GM18519 (cell line): Measurements from ENCODE around the gene TEFM.
"Not testable (repeated sequence)": the region's sequence is repeated elsewhere in the genome, so short reads cannot be mapped to it uniquely, and the experiment has no call there.

Source experiments
- ATAC-seq: cut with Tn5 transposase; IDR thresholded peaks from one replicate; pipeline ENCODE4 v1.9.1; 2021; ENCODE audit warnings: mild to moderate bottlenecking, moderate library complexity; ENCODE audit not compliant: unreplicated experiment, low FRiP score

TEFM gene

DNA sequence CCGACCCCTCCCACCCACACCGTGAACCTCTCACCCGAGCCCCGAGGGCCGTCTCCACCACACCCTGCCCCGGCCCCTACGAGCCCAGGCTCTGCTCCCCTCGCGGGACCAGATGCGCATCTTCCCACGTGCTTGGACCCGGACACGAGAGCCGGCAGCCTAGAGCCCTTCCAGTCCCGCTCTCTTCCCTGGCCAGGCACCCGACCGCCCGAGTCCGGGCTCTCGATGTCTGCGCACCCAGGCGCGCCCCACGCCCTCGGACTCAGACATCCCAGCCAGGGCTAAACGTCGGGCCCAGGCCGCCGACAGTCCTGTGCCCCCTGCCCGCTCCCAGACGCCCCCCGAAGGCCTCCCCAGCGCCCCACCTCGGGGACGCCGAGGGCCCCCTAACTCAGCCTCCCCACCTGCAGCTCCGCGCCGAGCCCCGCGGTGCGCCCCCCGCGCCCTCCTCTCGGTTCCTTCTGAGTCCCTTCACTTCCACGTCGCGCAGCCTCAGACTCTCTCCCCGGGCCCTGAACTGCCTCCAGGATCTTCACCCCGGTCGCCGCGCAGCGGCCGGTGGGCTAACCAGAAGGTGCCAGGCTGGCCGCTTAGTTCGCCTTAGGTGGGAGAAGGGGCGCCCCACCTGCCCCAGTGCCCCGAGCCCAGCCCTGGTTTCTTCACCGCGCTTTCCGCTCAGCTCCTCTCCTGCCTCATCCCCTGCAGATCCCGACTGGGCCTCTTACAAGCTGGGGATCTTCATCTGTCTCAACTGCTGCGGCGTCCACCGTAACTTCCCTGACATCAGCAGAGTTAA is 16.4 kb upstream of the TEFM start:
- no peak for ATAC-seq

DNA sequence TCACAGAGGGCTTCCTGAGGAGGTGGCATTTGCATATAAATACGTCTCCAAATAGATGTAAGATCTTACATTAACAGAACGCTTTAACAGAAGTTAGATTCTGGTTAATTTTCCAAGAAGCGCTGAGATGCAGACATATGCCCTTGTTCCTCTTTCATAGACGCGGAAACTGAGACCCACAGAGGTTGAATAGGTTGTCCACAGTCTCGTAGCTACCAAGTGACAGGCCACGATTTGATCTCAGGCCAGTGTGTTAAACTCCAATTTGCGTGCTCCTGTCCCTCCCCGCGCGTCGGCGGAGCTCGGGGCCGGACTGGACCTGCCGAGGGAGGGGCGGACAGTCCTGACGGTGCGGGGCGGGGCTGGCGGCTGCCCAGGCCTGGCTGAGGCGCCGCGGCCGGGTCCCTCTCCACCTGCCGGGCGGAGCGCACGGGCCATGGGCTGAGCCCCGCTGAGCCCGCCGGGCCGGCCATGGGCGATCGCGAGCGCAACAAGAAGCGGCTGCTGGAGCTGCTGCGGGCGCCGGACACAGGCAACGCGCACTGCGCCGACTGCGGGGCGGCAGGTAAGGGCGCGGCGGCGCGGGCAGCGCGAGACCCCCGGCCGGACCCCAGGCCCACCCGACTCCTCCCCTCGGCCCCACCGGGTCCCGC is 15.6 kb upstream of the TEFM start, which contains the start of gene ADAP2:
TSS of gene ADAP2 (plus strand) at position 402 of the 653 bp plus-strand sequence. CDS start at position 472, 70 bp downstream.
- ATAC-seq = no peak

DNA sequence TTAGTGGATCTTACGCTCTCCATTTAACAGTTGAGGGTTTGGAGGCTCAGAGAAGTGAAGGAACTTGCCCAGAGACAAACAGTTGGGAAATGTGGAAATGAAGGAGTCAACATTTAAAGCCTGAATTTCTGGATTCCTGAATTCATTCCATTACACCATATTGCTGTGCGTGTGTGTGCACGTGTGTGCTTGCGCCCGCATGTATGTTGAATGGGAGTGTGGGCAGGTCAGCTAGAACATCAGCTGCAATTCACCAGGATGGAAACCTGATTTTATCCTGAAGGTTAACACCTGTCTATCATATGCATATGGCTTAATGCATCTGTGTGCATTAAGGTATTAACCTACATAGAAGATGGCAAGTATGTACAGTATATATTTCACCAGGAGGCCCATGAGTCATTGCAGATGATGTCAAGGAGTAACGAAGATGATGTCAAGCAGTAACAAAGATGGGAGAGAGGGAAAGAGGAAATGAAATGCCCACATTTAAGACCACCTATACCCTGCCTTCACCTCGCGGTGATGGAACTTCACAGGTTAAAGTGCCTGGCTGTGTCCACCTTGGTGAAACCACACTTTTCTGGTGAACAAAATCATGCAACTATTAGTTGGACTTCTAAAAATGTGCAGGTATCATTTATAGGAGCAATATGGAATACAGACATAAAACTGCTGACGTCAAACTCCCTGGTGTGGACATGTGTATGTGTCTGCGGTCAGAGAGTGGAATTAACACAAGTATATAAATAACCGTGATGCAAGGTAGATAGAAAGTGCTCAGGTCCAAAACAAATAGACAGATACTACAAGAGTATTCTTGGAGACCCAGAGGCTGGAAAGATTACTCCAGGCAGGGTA is 14.9 kb upstream of the TEFM start:
- no peak for ATAC-seq

DNA sequence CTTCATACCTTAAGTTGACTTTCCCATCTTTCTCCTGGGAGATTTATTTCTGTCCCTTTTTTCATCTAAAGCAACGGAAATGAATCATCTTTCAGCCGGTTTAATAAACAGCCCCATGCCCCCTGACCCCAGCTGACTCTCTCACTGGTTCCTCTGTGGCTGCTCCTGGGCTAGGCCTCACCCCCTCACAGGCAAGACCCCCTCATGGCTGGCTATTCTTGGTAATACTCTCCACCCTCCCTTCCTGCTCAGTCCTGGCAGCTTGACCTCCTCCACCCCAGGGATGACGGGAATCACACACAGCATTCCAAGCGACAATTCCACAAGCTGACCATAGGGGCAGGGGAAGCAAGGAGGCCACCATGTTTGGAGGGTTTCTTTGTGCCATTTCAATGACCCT is 14.2 kb upstream of the TEFM start:
- no peak for ATAC-seq

DNA sequence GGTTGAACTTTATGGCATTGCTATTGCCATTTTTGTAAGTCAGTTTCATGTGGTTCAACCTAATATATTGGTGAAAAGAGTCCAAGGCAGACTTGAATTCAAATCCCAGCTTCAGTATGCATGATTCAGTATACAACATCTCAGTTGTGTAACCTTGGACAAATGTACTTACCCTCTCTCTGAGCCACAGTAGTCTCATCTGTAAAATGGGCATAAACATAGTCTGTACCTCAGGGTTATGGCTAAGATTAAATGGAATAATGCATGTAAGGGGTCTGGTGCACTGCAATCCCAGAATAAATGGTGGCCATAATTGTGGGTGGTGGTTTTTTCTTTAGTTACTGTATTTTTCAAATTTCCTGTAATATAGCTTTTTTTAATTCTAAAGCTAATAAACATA is 11.0 kb upstream of the TEFM start:
- ATAC-seq = no peak

DNA sequence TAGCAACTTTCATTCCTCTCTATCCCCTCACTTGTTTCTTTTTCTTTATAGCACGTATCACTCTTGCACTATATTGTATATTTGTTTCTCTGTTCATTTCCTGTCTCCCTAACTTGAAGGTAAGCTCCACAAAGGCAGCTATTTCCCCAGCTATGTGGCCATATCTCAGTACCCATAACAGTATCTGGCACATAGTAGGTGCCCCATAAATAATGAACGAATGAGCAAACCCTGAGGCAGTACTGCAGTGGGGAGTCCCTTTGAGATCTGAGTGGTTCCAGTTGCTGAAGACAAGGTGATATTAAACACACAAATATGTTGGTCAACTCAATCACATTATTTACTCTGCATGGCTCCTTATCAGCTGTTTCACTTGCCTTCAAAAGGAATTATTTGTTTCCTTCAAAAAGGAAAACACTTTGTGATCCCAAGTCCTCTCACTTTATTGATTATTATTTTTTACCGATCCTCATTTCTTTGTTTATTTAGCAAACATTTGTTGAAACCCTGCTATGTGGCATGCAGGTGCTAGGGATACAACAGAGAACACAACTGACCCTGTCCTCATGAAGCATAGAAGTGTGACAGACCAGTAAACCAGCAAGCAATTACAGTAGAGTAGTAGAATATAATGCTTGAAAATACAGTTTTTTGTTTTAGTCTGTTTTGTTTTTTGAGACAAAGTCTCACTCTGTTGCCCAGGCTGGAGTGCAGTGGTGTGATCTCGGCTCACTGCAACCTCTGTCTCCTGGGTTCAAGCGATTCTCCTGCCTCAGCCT is 10.0 kb upstream of the TEFM start:
- ATAC-seq = no peak

DNA sequence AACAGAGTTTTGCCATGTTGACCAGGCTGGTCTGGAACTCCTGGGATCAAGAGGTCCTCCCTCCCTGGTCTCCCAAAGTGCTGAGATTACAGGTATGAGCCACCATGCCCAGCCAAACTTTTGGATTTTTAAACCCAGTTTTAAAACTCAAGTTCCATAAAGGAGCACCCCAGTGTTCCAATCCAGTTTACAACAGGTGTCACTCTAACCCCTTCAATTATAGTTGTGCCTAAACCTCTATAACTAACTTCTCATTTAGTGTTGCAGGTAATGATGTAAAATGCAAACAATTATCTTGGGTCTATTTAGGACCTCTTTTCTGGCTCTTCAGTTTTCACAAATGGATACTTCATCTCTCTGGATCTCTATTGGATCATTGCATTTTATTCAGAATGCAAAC is 7.9 kb upstream of the TEFM start:
- ATAC-seq = no peak

DNA sequence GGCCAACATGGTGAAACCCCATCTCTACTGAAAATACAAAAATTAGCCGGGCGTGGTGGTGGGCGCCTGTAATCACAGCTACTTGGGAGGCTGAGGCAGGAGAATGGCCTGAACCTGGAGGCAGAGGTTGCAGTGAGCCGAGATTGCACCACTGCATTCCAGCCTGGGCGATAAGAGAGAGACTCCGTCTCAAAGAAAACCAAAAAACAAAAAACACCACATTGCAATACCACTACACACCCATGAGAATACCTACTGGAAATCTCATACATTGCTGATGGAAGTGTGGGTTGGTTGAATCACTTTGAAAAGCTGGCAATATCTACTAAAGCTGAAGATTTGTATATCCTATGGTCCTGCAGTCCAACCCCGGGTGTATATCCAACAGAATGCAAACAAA is 4.1 kb upstream of the TEFM start:
- not testable (repeated sequence) for ATAC-seq

DNA sequence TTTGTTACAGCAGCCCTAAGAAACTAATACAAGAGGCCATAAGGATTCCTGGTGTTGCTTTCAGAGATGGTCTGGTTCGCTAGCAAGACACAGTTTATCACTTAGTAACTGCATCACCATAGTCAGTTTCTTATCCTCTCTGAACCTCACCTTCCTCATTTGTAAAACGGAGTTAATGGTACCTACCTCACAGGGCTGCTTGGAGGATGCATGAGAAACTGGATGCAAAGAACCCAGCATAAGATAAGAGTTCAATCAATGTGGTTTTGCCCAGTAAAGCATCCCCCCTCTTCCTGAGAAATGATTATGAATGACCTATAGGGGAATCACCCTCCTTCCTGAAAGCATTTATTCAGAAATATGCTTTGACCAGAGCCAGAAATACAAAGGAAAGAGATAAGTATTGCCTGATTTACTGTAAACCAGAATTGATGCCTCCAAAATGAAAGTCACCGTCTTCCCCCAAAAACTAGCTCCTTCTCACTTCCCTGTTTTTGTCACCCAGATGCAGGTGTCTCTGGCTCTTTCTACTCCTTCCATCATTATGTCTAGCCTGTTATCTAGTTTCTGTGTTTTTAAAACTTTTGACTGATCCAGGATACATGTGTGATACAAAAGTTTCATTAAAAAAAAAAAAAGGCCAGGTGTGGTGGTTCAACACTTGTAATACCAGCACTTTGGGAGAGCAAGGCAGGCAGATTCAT is 2.8 kb upstream of the TEFM start:
- ATAC-seq = no peak

DNA sequence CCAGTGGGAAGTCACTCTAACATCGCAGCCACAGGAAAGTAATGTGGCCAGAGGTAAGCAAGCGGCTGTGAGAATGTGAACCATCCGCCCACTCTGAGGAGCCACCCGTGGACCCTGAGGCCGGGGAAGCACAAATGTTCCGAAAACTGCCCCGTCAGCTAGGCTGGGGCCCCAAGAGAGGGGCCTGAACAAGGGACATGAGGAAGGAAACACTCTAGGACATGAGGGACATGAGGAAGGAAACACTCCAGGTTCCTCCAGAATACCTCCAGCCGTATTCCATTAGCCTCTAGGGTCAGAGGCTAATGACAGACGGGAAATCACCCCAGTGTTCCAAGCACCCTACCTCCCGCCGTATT is 317 bp downstream of the TEFM start:
- ATAC-seq = no peak

DNA sequence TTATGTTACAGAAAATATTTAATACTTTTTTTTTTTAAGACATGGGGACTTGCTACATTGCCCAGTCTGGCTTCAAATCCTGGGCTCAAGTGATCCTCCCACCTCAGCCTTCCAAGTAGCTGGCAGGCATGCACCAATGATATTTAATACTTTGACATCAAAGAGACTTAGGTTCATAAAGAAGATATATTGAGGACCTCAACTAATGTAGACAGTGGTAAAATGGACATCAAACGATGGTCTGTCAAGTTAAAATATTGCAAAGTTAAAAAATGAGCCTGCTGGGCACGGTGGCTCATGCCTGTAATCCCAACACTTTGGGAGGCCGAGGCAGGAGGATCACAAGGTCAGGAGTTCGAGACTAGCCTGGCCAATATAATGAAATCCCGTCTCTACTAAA is 8.7 kb downstream of the TEFM start:
- no peak for ATAC-seq

DNA sequence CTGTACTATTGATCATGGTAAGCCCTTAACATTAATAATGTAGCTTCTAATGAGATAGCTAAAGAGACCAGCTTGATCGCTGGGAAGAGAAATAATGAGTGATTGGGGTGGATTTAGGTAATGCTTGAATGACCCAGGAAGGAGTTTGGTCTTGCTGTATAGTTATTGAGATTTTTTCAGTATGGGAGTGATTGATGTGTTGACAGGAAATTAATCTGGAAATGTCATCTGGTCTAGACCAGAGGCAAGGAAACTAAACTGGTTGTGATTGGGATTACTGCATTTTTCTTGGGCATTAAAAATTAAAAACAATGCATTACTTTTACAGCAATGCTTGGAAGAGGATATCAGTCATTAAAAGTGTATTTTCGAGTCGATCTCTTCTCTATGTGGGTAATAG is 11.8 kb downstream of the TEFM start:
- no peak for ATAC-seq

DNA sequence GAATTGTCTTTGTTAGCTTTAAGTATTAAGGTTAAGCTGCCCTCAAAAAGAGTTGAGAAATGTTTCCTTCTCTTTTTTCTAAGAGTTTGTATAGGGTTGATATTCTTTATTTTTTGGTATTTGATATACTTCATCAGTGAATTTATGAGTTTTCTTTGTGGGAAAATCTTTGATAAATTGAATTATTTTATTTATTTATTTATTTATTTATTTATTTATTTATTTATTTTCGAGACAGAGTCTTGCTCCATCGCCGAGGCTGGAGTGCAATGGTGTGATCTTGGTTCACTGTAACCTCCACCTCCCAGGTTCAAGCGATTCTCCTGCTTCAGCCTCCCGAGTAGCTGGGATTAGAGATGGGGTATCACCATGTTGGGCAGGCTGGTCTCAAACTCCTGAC is 19.9 kb downstream of the TEFM start:
- ATAC-seq = no peak

DNA sequence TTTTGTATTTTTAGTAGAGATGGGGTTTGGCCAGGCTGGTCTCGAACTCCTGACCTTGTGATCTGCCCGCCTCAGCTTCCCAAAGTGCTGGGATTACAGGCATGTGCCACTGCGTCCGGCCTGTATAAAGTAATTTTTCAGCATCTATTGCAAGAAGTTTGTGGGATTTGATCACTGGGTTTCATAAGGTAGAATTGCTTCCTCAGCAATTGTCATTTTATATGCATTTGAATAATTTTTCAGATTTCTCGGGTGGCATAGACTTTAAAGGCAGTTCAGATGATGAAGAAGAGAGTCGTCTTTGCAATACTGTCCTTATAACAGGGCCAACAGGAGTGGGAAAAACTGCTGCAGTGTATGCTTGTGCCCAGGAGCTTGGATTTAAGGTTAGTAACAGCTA is 37.0 kb downstream of the TEFM start:
- ATAC-seq = no peak

DNA sequence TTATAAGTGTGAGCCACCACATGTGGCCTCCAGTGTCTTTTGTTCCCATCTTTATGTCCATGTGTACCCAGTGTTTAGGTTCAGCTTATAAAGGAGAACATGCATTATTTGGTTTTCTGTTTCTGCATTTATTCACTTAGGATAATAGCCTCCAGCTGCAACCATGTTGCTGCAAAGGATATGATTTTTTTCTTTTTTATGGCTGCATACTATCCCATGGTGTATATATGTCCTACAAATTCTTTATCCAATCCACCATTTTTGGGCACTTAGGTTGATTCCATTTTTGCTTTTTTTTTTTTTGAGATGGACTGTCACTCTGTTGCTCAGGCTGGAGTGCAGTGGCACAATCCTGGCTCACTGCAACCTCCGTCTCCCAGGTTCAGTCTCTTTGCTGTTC is 41.4 kb downstream of the TEFM start:
- no peak for ATAC-seq

DNA sequence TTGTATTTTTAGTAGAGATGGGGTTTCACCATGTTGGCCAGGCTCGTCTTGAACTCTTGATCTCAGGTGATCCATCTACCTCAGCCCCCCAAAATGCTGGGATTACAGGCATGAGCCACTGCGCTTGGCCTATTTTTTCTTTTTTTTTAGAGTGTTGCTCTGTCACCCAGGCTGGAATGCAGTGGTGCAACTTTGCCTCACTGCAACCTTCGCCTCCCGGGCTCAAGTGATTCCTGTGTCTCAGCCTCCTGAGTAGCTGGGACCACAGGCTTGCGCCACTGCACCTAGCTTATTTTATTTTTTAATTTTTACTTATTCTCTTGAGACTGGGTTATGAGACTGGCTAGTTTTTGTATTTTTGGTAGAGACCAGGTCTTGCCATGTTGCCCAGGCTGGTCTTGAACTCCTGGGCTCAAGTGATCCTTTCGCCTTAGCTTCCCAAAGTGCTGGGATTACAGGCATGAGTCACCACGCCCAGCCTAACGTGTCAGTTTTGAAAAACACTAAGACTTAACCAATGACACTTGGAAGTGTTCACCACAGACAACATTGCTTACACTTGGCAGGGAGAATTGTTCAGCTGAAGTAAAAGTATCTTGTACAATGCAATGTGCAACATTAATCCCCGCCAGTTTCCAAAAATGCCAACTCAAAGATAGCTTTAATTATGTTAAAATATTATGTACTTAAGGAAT is 47.3 kb downstream of the TEFM start:
- ATAC-seq = no peak

DNA sequence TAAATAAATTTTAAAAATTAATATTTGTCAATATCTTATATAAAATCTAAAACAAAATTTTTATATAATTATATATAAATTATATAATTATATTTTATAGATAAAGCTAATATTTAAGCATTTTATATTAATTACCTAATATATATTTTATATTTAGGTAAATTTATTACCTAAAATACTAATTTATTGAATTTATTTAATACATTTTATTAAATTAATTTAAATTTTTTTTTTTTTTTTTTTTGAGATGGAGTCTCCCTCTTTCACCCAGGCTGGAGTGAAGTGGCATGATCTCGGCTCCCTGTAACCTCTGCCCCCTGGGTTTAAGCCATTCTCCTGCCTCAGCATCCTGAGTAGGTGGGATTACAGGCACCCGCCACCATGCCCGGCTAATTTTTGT is 51.9 kb downstream of the TEFM start:
- no peak for ATAC-seq
